HG02943 (cell line): Measurements from ENCODE around the gene TMEM134.

Source experiments
- ATAC-seq: cut with Tn5 transposase; IDR thresholded peaks from one replicate; pipeline ENCODE4 v1.9.1; 2021; ENCODE audit warnings: mild to moderate bottlenecking, low read depth, moderate library complexity; ENCODE audit not compliant: unreplicated experiment

The TMEM134 gene

DNA sequence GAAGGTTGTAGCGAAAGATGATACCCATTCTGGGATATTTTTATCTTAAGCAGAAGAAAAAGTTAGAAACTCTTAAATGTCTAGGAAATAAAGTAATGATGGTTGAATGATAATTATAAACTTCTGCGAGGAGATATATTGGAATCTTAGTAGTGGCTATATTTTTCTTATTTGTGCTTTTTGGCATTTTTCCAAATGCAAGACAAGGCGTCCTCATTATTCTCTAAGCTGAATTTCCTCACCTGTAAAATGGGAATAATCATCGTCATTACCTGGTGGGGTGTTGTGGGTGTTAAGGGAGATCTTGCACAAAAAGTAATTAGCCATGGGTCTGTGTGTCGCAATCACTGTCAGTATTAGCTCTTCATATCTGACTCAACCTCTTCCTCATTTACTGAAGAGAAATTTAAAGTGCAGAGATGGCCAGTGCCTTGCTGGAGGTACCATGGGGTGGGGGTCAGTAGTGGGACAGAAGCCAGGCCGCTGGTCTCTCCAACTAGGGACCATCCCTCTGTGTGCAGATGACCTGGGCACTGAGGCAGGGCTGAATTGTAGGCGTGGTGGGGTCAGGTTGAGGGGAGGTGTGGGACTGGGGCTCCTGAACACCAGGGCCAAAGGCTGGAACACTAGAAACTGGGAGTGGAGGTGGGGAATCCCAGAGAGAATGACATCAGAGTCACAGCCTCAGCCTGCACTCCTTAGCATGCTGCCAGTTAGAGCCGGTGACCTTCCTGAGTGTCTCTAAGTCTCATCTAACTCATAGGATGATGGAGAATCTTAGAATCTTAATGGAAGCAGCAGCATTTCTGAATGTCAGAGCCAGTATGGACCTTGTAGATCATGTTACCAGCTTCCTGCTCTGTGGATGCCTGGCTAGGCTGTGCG, 32.0 kb upstream of the TMEM134 start:
- ATAC-seq, result no peak

GRCh38 chr11:67500484-67500821, 31.4 kb upstream of the TMEM134 start:
- no peak for ATAC-seq

DNA sequence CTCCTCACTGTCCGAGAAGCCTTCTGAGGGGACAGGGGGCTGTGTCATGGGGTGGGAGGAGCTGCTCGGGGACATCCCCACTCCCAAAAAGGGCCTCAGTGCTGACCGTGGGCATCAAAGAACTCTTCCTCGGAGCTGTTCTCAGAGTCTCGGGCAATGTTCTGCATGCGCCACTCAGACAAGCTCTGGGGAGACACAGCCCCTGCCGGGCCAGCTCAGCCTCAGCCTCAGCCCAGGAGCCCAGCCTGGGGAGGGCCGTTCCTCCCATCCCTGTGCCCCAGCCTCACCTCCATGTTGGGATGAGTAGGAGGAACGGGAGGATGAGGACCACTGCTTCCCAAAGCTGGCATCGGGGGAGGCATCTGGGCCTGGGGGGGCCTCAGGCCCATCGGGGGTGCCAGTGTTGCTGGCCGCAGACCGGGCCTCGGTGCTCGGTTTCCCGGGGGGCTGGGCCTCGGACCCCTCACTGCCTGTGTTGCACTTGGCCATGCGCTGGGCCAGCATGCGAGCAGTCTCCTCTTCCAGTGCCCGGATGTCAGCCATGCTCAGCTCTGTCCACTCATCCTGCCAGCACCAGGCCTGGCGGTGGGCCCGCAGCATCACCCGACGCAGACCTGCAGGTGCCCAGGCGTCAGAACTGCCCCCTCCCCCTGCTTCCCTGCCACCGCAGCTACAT, 30.9 kb upstream of the TMEM134 start:
- no peak for ATAC-seq

GRCh38 chr11:67498544-67498972, 29.5 kb upstream of the TMEM134 start:
- ATAC-seq, result no peak

GRCh38 chr11:67497656-67498291, 28.7 kb upstream of the TMEM134 start:
- ATAC-seq, result no peak

DNA sequence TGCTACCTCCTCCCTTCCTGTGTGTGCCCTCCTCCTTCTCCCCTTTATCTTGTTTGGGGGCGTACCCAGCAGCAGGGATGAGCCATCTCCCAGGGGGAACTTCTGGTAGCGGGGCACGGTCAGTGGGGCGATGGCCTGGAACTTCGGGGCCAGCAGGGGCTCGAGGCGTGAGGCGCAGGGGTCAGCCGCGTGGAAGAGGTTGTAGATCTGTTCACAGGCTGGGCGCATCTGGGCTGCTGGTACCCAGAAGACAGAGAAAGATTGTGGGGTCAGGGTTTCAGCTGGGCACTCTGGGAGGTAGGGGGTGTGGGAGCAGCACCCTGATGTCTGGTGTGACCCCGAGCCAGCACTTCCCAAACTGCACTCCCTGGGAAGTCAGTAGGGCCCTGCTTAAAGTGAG, 27.1 kb upstream of the TMEM134 start:
- ATAC-seq, result no peak

DNA sequence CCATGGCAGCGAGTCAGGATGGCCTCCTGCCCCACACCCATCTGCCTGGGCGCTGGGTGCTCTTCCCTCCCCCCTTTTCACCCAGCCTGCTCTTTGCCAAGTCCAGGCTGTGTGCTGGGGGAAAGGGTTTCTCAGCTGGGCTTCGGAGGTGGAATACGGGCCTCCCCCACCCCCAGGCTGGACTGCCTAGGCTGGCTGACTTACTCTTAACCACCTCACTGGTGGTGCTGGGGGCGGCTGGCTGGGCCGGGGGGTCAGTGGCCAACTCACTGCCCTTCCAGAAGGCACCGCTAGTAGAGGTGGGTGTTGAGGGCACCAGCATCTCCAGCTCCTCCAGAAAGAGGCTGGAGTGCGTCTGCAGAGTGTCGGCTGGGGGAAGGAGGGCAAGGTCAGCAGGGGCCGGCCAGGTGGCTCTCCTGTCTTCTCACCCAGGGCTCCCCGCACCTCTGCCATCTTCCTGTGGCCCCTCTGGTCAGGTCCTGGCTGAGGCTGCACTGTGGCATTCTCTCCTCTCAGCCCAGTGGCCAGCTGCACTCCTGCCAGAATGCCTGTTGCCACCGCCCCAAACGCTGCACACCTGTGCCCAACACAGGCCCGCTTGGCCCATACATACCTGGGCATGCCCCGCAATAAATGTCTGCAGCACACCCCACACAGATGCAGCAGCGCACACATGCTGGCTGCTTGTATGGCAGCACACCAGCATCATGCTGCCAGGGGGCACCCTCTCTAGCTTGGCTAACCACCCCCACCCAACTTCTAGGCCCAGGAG, 26.4 kb upstream of the TMEM134 start:
- no peak for ATAC-seq

- no peak for ATAC-seq
These were observed 25.6 kb upstream of the TMEM134 start for GRCh38 chr11:67494371-67495233.

GRCh38 chr11:67493548-67494370, 24.7 kb upstream of the TMEM134 start:
- no peak for ATAC-seq

- no peak for ATAC-seq
These were observed 23.9 kb upstream of the TMEM134 start for GRCh38 chr11:67492801-67493547.

DNA sequence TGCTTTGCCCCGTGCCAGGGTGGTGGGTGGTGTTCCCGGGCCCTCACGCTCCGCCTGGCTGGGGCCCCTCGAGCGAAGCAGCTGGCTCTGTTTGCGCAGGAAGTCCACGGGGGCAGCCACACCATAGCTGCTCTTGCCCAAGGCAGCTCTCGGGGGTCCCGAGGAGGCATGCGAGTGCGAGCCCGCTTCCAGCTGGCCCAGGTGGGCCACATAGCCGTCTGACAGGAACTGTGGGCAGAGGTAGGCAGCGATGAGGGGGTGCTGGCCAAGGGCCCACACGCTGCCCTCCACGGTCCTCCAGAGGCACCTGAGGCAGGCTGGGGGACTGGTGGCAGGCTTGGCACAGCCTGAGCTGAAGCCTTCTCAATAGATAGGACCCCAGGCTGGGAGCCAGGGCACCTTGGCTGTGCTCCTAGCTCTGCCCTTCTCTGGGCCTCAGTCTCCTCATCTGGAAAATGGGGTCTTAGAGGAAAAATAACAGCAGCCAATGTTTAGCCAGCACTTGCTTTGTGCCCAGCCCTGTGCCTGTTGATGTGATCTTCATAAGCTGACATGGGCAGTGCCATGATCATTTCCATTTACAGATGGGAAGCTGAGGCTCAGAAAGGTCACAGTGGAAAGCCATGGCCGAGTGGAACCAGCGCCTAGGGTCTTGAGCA, 23.1 kb upstream of the TMEM134 start:
- no peak for ATAC-seq

DNA sequence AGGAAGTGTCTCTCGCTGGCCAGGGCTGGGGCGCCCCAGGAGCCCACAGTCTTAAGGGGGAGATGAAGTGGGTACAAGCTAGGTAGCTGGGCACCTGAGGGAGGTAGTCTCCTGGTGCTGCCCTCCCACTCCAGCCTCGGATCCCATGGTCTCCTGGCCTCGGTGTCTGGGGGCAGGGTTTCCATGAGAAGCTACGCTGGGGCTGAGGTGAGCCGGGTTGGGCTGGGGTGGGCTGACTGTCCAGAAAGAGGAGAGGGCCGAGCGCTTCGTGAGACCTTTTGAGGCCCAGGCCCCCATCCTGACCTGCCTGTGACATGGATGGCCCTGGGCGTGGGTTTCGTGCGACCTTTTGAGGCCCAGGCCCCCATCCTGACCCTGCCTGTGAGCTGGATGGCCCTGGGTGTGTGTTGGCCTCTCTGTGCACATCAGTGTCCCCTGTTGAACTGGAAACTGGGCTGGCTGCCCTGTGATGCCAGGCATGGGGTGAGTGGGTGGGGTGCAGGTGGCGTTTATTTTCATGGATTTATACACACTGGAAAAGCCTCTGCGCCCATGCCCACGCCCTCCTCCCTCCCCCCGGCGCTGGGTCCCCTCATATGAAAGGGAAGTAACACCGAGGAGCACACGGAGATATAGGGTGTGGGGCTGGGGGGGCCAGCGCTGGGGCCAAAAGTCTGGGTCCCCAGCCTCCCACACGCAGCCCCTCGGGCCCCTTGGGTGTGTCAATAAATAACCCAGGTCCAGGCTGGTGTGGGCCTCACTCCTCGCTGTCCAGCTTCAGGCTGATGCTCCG, 22.4 kb upstream of the TMEM134 start:
- ATAC-seq, result no peak

DNA sequence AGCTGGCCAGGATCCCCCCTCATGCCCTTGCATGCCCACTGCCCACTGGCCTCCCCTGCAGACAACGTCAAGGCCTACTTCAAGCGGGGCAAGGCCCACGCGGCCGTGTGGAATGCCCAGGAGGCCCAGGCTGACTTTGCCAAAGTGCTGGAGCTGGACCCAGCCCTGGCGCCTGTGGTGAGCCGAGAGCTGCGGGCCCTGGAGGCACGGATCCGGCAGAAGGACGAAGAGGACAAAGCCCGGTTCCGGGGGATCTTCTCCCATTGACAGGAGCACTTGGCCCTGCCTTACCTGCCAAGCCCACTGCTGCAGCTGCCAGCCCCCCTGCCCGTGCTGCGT, 21.6 kb upstream of the TMEM134 start:
- ATAC-seq, result no peak

DNA sequence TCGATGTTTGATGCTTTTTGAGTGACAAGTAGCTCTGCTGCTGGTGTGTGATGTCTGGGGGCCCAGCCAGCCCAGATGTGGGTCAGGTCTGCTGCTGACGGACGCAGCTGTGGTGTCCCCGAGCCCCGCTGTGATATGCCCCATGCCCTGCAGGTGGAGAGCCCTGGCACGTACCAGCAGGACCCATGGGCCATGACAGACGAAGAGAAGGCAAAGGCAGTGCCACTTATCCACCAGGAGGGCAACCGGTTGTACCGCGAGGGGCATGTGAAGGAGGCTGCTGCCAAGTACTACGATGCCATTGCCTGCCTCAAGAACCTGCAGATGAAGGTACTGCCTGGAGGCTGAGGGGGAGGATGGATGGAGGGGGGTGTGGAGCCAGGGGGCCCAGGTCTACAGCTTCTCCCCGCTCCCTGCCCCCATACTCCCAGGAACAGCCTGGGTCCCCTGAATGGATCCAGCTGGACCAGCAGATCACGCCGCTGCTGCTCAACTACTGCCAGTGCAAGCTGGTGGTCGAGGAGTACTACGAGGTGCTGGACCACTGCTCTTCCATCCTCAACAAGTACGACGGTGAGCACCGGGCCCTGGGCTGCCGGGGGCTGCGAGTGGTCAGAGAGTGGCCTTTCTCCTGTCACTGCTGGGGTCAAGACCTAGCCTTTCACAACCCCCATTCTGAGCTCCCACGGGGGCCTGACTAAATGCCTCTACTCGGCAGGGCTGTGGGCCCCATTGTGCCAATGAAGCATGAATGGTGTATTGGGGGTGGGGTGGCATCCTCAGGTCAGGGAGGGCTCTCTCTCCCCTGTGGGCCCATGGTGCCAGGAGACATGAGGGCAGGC, 21.1 kb upstream of the TMEM134 start:
- ATAC-seq, result no peak

DNA sequence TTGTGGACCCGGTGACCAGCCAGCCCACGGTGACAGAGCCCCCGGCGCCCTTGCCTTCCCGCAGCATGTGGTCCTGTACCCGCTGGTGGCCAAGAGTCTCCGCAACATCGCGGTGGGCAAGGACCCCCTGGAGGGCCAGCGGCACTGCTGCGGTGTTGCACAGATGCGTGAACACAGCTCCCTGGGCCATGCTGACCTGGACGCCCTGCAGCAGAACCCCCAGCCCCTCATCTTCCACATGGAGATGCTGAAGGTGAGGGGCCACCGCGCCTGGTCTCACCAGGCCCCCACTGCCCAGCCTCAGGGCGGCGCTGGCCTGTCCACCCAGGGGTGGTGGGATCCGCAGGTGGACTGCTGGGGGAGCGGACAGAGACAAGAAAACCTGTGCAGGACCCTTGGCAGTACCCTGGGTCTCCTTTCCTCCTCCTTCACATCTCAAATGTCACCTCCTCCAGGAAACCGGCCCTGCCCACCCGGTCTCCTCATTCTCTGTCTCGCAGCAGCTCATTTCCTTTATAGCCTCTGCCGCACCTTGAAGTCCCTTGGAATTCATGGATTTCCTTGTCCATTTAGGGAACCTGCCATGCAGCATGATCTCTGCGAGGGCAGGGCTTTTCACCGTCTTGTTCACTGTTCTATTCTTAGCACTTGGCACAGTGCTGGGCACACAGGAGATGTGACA, 20.3 kb upstream of the TMEM134 start:
- no peak for ATAC-seq
